HG03175 (cell line): ENCODE results near the gene BMAL2.

Experiments used
- ATAC-seq: cut with Tn5 transposase; IDR thresholded peaks from one replicate; pipeline ENCODE4 v1.9.1; 2021; ENCODE audit warnings: mild to moderate bottlenecking, moderate library complexity; ENCODE audit not compliant: unreplicated experiment

Gene BMAL2

DNA sequence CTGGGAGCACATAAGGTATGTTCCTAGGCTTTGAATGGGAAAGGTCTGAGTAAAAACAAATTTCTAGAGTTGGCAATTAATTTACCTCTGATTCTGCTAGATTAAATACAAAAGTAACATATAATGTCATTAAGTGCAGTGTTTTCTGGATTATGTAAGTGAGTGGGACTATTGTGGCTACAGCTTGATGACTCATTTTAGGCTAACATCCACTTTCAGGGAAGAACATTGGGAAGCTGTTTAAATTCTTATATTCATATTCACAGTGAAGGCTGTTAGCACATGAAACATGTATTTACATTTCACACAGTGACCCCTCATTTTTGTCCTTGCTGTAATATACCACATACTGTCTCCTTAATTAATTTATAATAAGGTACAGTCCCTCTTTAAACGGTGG is 13.2 kb upstream of the BMAL2 start:
- ATAC-seq, result no peak

DNA sequence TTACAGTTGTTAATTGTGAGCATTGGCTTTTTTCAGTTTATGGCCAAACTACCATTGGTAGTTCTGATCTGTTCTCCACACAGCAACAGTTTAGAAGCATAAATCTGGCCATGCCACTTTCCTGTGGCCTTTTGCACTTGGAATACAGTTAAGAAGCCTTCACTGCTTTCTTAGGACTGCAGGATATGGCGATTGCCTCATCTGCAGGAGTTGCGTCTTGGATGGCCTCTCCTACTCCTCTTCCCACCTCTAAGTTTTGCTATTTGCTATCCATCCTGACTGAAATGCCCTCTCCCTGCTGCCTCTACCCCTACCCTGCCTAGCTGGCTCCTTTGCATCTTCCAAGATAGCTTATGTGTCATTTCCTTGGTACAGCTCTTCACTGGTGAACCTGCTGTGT is 12.8 kb upstream of the BMAL2 start:
- no peak for ATAC-seq

DNA sequence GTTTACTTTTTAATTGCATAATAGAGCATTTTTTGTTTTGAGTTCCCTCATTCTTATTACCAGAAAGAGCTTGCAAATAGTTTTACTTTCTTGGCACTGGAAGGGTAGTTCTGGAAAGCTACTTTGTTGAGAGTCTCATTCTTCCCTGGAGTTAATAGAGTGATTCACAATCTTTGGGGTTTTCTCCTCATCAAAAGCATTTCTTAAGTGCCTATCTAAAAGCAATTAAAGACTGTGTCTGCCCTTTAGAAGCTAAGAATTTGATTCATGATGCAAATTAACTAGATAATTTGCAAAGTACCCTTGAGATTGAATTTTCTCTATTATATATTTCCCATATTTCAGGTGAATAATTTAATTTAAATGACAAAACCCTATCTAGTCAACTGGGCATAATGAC is 8.1 kb upstream of the BMAL2 start:
- no peak for ATAC-seq

DNA sequence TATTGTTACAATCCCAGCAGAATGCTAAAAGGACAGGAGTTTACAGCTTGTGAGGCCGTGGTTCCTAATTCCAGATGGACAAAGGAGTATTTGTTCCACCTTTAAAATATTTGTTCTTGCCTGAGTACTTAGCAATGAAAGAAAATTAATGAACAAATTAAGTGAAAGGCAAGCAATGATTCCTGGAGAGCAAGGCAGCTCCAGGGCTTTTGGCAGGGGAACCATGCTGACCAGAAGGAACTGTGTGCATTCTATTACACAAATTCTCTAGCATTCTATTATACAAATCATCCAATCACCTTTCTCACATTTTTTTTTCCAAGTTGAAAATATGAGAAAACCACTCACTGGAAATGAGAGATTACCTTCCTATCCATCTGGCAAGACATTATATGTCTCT is 1.8 kb upstream of the BMAL2 start:
- ATAC-seq, result no peak

DNA sequence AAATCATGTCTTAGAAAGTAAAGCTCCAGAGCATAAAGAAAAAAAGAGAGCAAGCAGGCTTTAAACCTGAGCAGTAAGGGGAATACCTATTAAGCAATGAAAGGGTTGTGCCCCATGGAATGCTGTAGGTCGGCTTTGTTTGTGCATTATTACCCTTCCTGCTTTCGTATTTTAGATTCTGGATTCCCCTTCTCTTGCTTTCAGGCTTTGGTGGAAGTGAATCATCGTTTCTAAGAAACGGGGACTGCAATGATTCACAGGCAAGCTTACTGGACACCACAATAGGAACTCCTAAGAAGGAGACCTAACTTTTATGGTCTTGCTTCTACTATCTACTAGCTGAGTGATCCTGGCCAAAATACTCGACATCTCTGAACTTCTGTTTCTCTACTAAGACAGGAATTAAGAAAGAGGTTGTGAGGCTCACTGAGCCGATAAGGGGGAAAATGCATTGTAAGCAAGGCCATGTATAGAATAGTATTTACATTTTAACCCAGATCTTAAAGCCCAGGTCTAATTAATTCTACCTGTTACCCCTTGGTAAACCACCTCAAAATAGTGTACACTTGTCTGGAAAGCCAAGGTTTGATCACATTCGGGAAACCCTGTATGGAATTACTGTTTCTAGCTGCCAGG is 1.2 kb upstream of the BMAL2 start:
- peak; percentile 37 for ATAC-seq

DNA sequence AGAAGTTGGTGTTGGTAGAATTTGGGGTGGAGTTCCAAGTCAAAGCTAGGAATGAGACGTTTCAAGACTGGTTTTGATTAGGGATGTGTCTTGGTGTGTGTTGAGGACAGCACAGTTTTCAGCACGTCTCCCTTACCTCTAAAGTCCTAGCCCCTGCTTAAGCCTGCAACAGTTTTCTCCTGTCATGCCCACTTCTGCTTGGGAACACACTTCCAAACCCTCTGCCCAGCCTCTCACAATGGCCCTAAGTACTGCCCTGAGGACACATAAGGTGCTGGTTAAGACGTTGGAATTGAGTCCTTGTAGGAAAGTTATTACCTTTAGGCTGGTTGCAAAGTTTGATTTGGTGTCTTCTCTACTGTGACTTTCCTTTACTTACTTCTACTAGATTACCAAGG is 710 bp upstream of the BMAL2 start:
- no peak for ATAC-seq

DNA sequence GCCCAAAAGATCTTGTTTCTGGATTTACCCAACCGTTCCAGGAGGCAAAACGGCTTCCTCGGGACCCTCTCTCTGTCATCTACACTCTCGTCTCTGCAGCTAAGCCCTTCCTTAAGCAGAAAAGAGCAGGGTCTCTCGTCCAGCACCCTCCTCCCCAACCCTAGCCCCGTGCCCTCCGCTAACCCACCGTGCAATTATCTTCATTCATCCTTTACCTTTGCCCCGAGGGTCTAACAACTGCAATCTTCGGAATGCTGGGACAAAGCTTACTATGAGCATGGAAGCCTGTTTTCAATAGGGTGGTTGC is 276 bp upstream of the BMAL2 start:
- no peak for ATAC-seq

DNA sequence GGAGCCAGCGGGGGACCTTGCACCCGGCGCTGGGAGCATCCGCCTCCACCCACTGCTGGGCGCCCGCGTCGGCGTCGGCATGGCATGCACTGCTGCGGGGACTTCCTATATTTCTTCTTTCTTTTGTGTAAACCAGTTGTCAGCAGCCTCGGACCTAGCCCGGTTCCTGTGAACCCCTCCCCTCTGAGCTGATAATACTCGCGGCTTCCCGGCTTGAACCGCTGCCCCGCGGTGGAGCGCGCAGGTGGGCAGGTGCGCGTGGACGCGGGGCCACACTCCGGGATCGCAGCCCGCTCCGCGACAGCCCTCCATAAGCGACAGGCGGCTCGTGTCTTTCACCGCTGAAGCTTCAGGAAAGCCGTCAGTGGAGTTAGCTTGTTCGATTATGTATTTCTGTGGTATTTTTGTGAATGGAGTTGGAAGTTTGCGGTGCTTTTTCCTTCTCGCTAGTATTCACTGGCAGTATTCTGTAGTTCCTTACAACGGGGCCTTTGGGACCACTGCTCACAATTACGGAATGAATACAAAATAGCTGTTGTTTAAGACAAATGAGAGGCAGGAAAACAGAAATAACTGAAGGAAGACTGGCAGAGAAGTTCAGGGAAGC is 870 bp downstream of the BMAL2 start:
- peak; percentile 24 for ATAC-seq

DNA sequence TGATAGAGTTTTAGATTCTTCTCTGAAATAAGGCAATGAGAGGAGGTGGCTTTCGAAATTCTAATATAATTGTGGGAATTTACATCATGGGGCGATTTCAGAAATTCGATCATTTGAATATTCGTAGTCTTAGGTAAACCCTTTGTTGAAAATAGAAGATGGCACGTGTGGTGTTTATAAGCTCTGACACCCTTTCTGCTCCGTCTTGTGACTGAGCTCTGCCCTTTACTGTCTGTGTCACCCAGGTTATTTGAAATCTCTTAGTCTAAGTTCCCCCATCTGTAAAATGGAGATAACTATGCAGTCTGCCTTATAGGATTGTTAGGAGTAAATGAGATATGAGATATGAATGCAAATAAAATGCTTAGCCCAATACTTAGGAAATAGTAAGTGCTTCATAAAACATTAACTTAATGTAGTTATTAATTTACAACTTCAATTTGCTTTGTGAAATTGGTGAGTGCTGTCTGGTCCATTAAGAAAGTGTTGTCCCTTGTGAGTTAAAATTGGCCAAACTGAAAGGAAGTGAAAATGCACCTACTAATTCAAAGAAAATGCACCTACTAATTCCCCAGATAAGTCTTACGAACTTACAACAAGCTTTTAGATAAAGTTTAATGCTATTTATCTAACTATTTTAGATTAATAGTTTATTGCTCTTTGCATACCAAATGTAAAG is 1.5 kb downstream of the BMAL2 start:
- peak; percentile 41 for ATAC-seq

DNA sequence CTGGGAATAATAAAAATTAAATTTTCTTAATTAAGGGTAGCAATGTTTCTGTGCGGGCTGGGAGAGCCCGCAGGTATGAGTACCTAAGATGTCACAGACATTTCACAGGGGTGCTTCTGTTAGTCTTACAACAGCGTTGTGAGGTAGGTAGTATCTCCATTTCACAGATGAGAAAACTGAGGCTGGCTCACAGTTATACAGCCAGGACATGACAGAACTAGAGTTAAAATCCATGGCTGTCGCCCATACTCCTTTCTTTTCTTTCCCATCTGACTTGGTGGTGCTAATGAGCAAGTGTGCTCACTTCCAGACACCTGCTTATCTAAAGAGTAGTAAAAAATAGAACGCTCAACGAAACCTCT is 2.1 kb downstream of the BMAL2 start:
- no peak for ATAC-seq

DNA sequence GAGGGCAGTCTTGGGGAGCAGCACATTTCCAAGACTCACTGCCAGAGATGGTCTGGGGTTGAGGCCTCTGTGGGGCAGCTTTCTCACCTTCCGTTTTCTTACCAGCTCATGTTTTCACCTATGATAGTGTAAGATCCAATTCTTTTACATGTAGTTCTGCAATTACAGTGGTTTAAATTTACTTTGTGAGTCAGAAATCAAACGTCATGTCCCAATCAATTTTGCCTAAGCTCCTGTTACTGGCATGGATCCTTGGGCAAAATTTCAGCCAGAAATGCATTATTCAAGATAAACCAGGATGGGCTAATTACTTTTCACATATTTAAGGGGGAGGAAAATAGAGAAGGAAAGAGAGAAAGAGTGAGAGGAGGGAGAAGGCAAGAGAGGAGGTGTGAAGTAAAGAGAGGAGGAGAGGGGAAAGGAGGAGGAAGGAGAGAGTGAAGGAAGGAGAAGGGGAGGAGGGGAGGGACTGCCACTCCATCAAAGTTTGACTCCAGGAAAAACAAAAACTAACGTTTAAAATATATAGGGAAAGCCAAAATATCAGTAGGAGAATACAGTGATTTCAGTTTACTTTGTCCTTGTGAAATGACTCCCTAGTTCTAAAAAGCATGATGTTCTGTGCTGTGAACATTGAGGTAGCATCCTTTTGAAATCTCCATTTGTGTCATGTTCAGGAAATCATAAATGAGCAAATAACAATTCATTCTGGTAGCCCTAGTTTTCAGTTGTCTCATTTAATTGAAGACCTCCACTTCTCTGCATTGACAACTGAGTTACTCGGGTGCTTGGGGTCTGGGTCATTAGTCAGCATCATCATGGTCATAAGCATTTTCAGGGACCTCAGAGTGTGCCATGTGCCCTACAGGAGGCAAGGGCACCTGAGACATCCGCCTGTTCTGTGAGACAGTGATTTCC is 3.0 kb downstream of the BMAL2 start:
- ATAC-seq, result no peak

DNA sequence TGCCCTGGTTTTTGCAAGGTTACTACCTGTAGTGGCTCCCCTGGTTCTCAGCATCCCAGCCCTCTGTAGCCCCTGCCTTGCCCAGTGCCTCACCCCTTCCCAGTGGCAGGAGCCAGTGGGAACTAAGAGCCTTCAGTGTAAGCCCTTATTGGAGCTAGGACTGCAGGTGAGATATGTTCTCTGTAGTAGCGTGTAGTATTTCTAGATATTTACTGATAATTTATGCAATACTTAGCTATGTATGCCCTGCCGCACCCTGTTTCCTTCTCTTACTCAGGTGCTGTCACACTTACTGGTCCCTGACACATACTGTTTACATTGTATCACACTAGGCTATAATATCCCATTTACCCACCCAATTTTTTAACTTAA is 3.6 kb downstream of the BMAL2 start:
- ATAC-seq, result no peak

DNA sequence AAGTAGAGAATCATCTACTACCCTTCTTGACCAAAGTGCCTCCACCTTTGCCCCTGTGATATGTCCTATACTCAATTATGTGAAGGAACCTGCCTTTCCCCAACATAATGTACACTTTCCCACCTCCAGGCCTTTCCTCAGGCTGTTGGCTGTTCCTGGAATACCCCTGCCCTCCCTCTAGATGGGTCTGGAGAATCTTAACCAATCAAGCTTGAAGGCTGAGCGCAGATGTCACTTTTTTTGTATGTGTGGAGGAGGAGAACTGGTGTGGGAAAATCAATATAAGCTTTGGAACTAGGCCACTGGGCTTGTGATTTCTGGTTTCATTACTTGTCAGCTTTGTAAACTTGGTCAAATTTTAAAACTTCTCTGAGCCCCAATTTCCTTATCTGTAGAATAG is 4.7 kb downstream of the BMAL2 start:
- no peak for ATAC-seq

DNA sequence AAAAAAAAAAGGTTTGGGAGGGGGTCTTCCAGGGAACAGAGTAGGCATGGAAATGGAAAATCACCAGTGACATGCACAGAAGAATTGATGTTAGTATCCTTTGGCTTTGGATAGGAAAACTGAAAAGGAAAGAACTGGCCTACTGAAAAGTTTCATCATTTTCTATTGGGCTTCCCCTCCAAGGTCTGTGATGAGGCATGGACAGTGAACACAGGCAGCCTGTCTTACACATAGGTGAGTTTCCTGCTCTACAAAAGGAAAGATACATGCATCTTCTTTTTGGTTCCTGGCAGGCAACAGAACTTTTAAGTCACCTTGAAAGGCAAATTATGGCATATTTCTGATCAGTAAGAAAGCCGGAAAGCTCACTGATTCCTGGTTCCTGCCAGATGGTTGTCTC is 5.8 kb downstream of the BMAL2 start:
- ATAC-seq, result no peak

DNA sequence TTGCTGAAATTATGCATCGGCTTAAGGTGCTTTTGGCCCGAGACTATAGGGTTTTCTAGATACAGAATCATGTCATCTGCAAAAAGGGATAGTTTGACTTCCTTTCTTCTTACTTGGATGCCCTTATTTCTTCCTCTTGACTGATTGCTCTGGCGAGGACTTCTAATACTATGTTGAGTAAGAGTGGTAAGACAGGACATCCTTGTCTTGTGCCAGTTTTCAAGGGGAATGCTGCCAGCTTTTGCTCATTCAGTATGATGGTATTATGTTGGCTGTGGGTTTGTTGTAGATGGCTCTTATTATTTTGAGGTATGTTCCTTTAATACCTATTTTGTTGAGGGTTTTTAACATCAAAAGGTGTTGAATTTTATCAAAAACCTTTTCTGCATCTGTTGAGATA is 8.3 kb downstream of the BMAL2 start:
- ATAC-seq, result no peak

DNA sequence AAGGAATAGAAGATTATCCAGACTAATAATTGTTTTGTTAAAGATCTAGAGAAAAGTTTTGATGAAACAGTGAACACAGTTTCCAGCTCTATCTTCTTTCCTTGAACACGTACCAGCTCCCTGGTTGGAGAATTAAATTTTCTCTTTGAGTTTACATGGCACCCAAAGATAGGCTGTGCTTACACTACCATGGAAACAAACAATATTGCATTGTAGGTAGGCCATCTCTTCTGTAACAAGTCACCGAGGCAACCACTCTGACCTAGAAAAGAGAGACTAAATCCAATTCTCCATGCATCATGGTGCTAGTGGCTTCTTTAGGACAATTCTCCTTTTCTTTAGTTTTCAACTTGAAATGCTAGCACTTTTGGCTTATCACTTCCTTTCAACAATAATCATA is 9.9 kb downstream of the BMAL2 start:
- no peak for ATAC-seq

DNA sequence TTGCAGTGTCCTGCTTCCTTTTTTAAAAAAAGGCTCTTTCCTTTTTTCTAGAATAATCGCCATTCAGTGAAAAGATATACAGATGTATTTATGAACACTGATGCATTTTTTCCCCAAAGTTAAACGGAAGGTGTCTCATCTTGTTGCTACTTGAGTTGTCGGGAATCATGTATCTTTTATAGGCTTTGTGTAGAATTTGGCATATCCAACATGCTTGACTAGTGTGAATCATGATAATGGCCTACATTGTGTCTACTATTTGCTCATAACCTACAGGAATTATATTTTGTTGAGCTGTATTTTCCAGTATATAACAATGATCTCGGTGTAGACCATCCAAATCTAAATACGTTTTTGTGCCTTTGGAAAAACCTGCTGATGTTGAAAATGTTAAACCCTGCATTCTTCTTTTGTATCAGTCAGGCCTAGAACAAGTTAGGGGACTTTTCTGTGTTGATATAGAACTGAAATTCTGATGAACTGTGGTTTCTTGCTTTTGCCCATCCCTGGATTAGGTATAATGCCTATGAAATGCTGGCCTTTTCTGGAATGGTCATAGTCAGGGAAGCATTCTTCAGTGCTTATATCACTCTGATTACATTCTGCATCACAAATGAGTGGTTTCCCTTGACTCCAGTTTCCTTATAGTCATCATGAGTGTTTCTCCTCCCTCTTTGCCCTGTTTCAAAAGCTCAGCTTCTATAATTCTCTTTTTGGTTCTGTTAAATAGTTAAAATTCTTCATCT is 10.8 kb downstream of the BMAL2 start:
- ATAC-seq, result no peak

DNA sequence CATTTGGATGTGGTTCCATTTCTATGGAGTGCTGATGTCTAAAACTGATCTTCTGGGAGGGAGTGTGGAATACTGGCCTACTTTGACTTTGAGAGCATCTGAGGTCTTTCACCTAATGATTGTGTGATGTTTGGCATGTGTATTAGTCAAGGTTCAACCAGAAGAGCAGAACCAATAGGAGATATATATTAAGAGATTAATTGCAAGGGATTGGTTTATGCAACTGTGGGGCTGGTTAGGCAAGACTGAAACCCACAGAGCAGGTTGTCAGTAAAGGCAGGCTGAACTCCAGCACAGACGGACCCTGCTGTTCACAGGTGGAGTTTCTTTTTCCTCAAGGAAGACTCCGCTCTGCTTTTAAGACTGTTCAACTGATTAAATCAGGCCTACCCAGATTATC is 11.6 kb downstream of the BMAL2 start:
- ATAC-seq, result no peak

DNA sequence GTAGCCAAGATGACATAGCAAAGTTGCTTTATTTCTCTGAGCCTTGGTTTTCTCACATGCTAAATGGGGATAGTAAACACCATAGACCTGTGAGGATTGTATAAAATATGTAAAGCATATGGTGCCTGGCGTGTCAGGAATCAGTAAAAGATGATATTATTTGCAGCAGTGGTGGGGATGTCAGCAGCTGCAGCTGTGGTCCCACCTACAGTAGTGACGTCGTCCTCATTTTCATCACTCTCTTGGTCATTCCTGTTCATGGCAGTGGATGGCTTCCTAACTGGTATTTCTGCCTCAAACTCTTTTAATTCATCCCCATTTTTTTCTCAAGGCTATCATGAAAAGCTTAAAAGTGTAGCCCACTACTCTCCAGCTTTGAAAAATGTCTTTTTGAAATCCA is 12.1 kb downstream of the BMAL2 start:
- ATAC-seq, result no peak

DNA sequence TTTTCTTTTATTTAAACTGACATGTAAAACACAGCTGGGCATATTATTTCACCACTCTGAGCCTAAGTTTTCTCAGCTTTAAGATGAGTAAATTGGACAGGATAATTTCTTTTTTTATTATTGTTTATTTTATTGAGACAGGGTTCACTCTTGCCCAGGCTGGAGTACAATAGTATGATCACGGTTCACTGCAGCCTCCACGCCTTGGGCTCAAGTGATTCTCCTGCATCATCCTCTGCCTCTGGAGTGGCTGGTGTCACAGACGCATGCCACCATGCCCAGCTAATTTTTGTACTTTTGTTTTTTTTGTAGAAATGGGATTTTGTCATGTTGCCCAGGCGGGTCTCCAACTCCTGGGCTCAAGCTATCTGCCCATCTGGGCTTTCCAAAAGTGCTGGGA is 12.7 kb downstream of the BMAL2 start:
- no peak for ATAC-seq

DNA sequence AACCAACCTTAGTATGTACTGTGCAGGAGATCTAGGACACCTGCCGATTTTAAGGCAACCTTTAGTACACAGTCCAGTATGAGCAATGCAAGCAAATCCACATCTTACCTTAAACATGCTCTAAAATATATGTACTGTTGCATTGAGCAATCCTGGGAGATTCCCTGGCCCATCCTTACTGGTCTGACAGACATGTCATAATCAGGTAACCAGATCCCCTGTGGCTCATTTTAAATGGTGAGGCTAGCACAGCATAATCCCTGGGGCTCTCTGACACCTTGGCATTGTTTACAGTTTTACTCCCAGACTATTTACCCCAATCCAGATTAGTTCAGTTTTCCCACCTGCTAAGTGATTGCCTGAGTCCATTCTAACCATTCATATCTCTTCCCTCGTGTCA is 15.1 kb downstream of the BMAL2 start:
- no peak for ATAC-seq
